Measurements from ENCODE around the gene ROCK2. TPM values are rescaled to one million over a fixed set of nuclear protein-coding genes. Genes with fewer than 3 reads are reported as not detected.

ROCK2 gene
- total and polyA plus RNA-seq, 3 donors from 2014 or later: 4.6 to 33.7 (median 31.3) TPM

DNA sequence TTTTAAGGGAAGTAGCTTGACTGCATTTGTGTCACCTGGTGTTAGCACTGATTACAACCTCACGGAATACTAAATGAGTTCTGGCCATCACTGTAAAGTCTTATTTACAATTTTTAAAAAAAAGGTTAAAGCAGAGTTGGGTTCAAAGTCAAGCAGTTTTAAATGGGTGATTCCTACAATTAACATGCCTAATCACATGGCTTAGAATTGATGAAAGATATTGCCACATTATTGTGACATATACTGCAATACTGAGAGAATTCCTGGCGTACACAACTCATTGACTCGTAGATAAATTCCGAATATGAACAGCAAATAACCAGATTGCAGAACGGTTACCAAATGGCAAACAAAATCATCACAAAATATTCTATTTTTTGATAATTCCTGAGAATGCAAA is 34.2 kb downstream of the ROCK2 start:
- 75 to 79% methylated on average over 5 of the region's 5 CpGs for WGBS, 2 donors
- intact Hi-C loops (cut with DNase I; ENCODE audit: low total_unique reads): no loop called here
- H3K9me3 ChIP-seq: no peaks in the 10 kb centered on the region
- H3K27ac ChIP-seq: no peak overlapping the region
- no peaks in the 10 kb centered on the region for H3K27me3 ChIP-seq
- H3K4me1 ChIP-seq: peaks cover 5% of the 10 kb centered on the region
- TF ChIP-seq, protein P1, sequence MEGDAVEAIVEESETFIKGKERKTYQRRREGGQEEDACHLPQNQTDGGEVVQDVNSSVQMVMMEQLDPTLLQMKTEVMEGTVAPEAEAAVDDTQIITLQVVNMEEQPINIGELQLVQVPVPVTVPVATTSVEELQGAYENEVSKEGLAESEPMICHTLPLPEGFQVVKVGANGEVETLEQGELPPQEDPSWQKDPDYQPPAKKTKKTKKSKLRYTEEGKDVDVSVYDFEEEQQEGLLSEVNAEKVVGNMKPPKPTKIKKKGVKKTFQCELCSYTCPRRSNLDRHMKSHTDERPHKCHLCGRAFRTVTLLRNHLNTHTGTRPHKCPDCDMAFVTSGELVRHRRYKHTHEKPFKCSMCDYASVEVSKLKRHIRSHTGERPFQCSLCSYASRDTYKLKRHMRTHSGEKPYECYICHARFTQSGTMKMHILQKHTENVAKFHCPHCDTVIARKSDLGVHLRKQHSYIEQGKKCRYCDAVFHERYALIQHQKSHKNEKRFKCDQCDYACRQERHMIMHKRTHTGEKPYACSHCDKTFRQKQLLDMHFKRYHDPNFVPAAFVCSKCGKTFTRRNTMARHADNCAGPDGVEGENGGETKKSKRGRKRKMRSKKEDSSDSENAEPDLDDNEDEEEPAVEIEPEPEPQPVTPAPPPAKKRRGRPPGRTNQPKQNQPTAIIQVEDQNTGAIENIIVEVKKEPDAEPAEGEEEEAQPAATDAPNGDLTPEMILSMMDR (IDR thresholded peaks at IDR 0.05): no peak
- TF ChIP-seq POLR2A (IDR thresholded peaks at IDR 0.05): no peak
- no peak overlapping the region for H3K4me3 ChIP-seq
- DNase-seq: no peak
- H3K36me3 ChIP-seq (ENCODE audit: low read depth, missing control alignments): no peaks in the 10 kb centered on the region

DNA sequence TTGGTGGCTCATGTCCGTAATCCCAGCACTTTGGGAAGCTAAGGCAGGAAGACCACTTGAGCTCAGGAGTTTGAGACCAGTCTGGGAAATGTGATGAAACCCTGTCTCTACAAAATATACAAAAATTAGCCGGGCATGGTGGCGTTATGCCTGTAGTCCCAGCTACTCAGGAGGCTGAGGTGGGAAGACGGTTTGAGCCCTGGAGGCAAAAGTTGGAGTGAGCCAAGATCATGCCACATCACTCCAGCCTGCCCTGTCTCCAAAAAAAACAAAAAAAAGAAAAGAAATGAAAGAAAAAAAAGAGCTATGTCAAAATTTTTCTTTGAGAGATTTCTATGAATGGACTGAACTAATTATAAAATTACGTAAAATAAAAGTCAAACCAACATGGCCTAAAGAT is 34.7 kb downstream of the ROCK2 start:
- no peak for DNase-seq
- TF ChIP-seq, protein P1 (IDR thresholded peaks at IDR 0.05): no peak
- TF ChIP-seq POLR2A (IDR thresholded peaks at IDR 0.05): no peak
- Histone ChIP-seq H3K9me3 (no peaks in the 10 kb centered on the region), H3K27ac (no peak overlapping the region), H3K4me3 (no peak overlapping the region), H3K4me1 (peaks cover 5% of the 10 kb centered on the region), H3K36me3 (ENCODE audit: low read depth, missing control alignments) (no peaks in the 10 kb centered on the region), H3K27me3 (no peaks in the 10 kb centered on the region)
- 95 to 96% methylated on average over 5 of the region's 5 CpGs for WGBS, 2 donors
- intact Hi-C loops (cut with DNase I; ENCODE audit: low total_unique reads): no loop called here

DNA sequence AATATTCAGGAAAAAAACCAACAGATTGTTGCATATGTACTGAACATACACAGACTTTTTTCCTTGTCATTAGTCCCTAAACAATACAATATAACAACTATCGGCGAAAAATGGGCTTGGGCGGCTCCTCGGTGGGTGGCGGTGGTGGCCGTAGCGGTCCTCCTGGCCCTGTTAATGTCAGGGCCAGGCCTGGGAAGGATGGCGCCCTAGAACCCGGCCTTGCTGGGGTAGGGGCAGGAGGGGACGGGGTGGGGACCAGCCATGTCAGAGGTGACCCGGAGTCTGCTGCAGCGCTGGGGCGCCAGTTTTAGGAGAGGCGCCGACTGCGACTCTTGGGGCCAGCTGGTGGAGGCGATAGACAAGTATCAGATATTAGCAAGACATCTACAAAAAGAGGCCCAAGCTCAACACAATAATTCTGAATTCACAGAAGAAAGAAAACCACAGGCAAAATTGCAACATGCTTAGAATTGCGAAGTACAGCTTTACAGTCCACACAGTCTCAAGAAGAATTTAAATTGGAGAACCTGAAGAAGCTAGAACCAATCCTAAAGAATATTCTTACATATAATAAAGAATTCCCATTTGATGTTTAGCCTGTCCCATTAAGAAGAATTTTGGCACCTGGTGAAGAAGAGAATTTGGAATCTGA is 36.5 kb downstream of the ROCK2 start:
- no peaks in the 10 kb centered on the region for H3K27me3 ChIP-seq
- H3K4me3 ChIP-seq: no peak overlapping the region
- WGBS, 2 donors: 96 to 100% methylated on average over 13 to 18 of the region's 18 CpGs
- intact Hi-C loops (cut with DNase I; ENCODE audit: low total_unique reads): no loop called here
- H3K36me3 ChIP-seq (ENCODE audit: low read depth, missing control alignments): no peaks in the 10 kb centered on the region
- H3K27ac ChIP-seq: no peak overlapping the region
- H3K4me1 ChIP-seq: peaks cover 10% of the 10 kb centered on the region
- TF ChIP-seq POLR2A (IDR thresholded peaks at IDR 0.05): no peak
- TF ChIP-seq, protein P1 (IDR thresholded peaks at IDR 0.05): no peak
- H3K9me3 ChIP-seq: no peaks in the 10 kb centered on the region
- no peak for DNase-seq

DNA sequence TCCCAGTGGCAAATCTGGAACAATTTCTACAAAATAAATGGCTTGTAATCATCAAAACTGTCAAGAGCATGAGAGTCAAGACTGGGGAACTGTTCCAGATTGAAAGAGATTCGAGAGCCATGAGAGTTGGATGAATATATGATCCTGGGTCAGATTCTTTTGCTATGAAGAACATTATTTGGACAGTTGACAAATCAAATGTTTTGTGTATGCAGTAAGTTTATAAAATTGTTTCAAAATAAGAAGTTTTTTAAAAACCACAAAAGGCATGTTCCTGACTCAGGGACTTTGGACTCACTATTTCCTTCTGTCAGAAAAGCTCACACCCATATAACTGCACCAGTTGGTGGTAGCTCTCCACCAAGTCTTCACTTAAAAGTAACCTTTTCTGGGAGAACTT is 38.5 kb downstream of the ROCK2 start:
- Histone ChIP-seq H3K36me3 (ENCODE audit: low read depth, missing control alignments) (no peaks in the 10 kb centered on the region), H3K9me3 (no peaks in the 10 kb centered on the region), H3K4me1 (peaks cover 10% of the 10 kb centered on the region), H3K27me3 (no peaks in the 10 kb centered on the region), H3K27ac (no peak overlapping the region), H3K4me3 (no peak overlapping the region)
- TF ChIP-seq, protein P1 (IDR thresholded peaks at IDR 0.05): no peak
- no peak for TF ChIP-seq POLR2A (IDR thresholded peaks at IDR 0.05)
- 56 to 69% methylated on average over 1 of the region's 1 CpG for WGBS, 2 donors
- no peak for DNase-seq
- intact Hi-C loops (cut with DNase I; ENCODE audit: low total_unique reads): no loop called here

DNA sequence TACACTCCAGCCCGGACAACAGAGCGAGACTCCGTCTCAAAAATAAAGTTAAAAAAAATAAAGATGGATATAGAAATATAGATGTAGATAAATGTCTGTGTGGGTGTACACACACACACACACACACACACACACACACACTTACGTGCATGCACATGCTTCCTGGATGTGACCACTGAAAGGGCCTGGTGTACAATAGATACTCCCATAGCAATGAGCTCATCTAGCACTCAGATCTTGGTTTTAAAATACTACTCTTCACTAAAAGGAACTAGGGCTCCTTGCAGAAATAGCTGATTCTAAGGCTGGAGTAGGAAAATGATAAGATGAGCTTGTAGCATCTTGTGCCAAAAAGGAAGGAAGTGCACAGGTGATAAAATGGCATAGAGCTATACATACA is 39.1 kb downstream of the ROCK2 start:
- Histone ChIP-seq H3K4me1 (peaks cover 10% of the 10 kb centered on the region), H3K4me3 (no peak overlapping the region), H3K9me3 (no peaks in the 10 kb centered on the region), H3K27me3 (no peaks in the 10 kb centered on the region), H3K27ac (no peak overlapping the region), H3K36me3 (ENCODE audit: low read depth, missing control alignments) (no peaks in the 10 kb centered on the region)
- WGBS, 2 donors: 89 to 98% methylated on average over 4 of the region's 4 CpGs
- TF ChIP-seq, protein P1 (IDR thresholded peaks at IDR 0.05): no peak
- no peak for TF ChIP-seq POLR2A (IDR thresholded peaks at IDR 0.05)
- DNase-seq: no peak
- intact Hi-C loops (cut with DNase I; ENCODE audit: low total_unique reads): no loop called here
